DOHH2 (cell line): Measurements from ENCODE around the gene P2RY13.

ENCODE experiments used
- H3F3A ChIP-seq: fragments of 200-600 bp; sonication (generic), shearing (Covaris generic); 2 replicates; pipeline ENCODE4 v1.6.0; 2016; ENCODE audit warnings: antibody characterized with exemption, mild to moderate bottlenecking; ENCODE audit not compliant: control insufficient read depth, insufficient read depth
- H3K27ac ChIP-seq: fragments of 200-600 bp; sonication (generic); 2 replicates; pipeline ENCODE4 v1.5.1; 2014; ENCODE audit warnings: low read depth, mild to moderate bottlenecking, low read length, moderate library complexity
- H3K27me3 ChIP-seq: fragments of 200-600 bp; sonication (generic); 2 replicates; pipeline ENCODE4 v1.6.1; 2014; ENCODE audit warnings: mild to moderate bottlenecking, low read length, mixed read lengths; ENCODE audit not compliant: control insufficient read depth
- H3K36me3 ChIP-seq: fragments of 200-600 bp; sonication (generic); 2 replicates; pipeline ENCODE4 v1.6.1; 2014; ENCODE audit warnings: mild to moderate bottlenecking, low read length, moderate library complexity, mixed read lengths; ENCODE audit not compliant: control insufficient read depth
- H3K4me1 ChIP-seq: fragments of 200-600 bp; sonication (generic); 2 replicates; pipeline ENCODE4 v1.6.1; 2014; ENCODE audit warnings: mild to moderate bottlenecking, low read length, mixed read lengths; ENCODE audit not compliant: control insufficient read depth
- H3K4me2 ChIP-seq: fragments of 200-600 bp; sonication (generic); 2 replicates; pipeline ENCODE4 v1.6.0; 2014; ENCODE audit warnings: mild to moderate bottlenecking, low read length, moderate library complexity
- H3K4me3 ChIP-seq: fragments of 200-600 bp; sonication (generic); 2 replicates; pipeline ENCODE4 v1.5.1; 2014; ENCODE audit warnings: mild to moderate bottlenecking, low read length, mixed read lengths
- H3K79me2 ChIP-seq: fragments of 200-600 bp; sonication (generic); 2 replicates; pipeline ENCODE4 v1.6.1; 2014; ENCODE audit warnings: mild to moderate bottlenecking, low read length, mixed read lengths; ENCODE audit not compliant: control insufficient read depth
- H3K9me2 ChIP-seq: fragments of 200-600 bp; sonication (generic); replicated peaks from 2 replicates; pipeline ENCODE4 v1.6.1; 2014; ENCODE audit warnings: mild to moderate bottlenecking, low read length, mixed read lengths; ENCODE audit not compliant: control insufficient read depth
- H3K9me3 ChIP-seq: fragments of 200-600 bp; sonication (generic); 2 replicates; pipeline ENCODE4 v1.6.1; 2014; ENCODE audit warnings: antibody characterized with exemption, low read length, mixed read lengths; ENCODE audit not compliant: control insufficient read depth, insufficient read depth
- H4K20me1 ChIP-seq: fragments of 200-600 bp; sonication (generic); 2 replicates; pipeline ENCODE4 v1.6.0; 2014; ENCODE audit warnings: low read depth, mild to moderate bottlenecking, antibody characterized with exemption, low read length, moderate library complexity; ENCODE audit not compliant: control insufficient read depth, insufficient read depth
- CTCF ChIP-seq: fragments of 200-600 bp; sonication (generic); IDR thresholded peaks from one replicate; pipeline ENCODE4 v1.5.1; 2014; ENCODE audit warnings: antibody characterized with exemption, mild to moderate bottlenecking, low read depth, low read length; ENCODE audit not compliant: poor library complexity, severe bottlenecking
- EZH2phosphoT487 ChIP-seq: fragments of 200-600 bp; sonication (generic); IDR thresholded peaks from 2 replicates; pipeline ENCODE4 v1.6.1; 2017; ENCODE audit warnings: borderline replicate concordance, mild to moderate bottlenecking, antibody characterized with exemption, low read length, moderate library complexity, mixed read lengths

The P2RY13 gene

DNA sequence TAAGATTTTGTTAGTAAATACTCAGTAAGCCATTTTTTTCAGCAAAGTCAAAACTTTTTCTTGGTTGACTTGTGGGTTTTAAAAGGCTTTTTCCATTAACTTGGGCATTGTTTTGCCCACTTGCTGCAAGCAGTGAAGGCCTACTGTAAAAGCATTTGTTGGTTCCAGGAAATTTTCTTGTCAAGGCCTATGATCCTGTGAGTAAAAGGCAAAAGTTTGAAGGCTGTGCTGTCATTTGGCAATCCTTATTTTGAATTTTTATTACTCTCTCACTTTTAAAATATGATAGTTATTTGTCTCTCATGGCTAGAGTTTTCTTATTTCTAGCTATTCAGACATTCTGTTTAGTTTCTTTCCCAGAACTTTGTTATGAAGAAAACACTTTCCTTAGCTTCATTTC is 42.2 kb upstream of the P2RY13 start:
- H3K9me2 ChIP-seq, result no peaks in the 10 kb centered on the region
- H4K20me1 ChIP-seq, result no peaks in the 10 kb centered on the region
- no peak overlapping the region for H3K4me3 ChIP-seq
- no peaks in the 10 kb centered on the region for H3K79me2 ChIP-seq
- no peak overlapping the region for H3K4me2 ChIP-seq
- H3K27me3 ChIP-seq, result no peaks in the 10 kb centered on the region
- H3K27ac ChIP-seq, result no peak overlapping the region
- H3K9me3 ChIP-seq, result no peaks in the 10 kb centered on the region
- H3K4me1 ChIP-seq, result peaks cover 3% of the 10 kb centered on the region; the same call in 1 of the 2 replicates
- no peak for TF ChIP-seq CTCF
- no peak for TF ChIP-seq EZH2phosphoT487
- H3F3A ChIP-seq, result no peaks in the 10 kb centered on the region
- H3K36me3 ChIP-seq, result no peaks in the 10 kb centered on the region

GRCh38 chr3:151367448-151367847 is 38.1 kb upstream of the P2RY13 start:
- Histone ChIP-seq H3K27ac (no peak overlapping the region), H3K36me3 (no peaks in the 10 kb centered on the region), H3K79me2 (no peaks in the 10 kb centered on the region), H3K9me2 (no peaks in the 10 kb centered on the region), H3K4me2 (no peak overlapping the region), H3K4me3 (no peak overlapping the region), H3K27me3 (no peaks in the 10 kb centered on the region), H3K4me1 (peaks cover 9% of the 10 kb centered on the region), H3F3A (no peaks in the 10 kb centered on the region), H3K9me3 (no peaks in the 10 kb centered on the region), H4K20me1 (no peaks in the 10 kb centered on the region)
- no peak for TF ChIP-seq CTCF
- no peak for TF ChIP-seq EZH2phosphoT487

DNA sequence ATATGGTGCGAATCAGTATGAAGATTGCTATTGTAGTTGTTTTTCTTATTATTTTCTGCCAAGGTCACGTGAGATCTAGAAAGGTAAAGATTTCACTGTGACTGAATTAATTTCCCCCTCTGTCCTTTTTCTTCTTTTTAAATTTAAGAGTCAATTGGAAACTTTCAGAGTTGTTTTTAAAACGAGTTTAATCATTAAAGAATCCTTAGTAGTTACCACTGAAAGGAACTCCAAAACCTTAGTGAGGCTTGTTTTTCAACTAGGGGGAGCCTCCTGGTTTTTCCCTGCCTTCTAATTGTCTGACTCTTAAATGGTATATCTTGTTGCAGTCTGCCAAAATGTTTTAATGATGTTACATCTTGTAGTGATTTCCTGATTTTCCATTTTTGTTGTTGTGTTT is 37.6 kb upstream of the P2RY13 start:
- H3K9me3 ChIP-seq, result no peaks in the 10 kb centered on the region
- peaks cover 14% of the 10 kb centered on the region for H3K4me1 ChIP-seq
- no peak overlapping the region for H3K27ac ChIP-seq
- 0 out of 2 replicates have a peak, but pooled peaks cover 2% of the 10 kb centered on the region for H3K36me3 ChIP-seq
- no peak overlapping the region for H3K4me3 ChIP-seq
- H3K9me2 ChIP-seq, result no peaks in the 10 kb centered on the region
- no peaks in the 10 kb centered on the region for H3K27me3 ChIP-seq
- no peak for TF ChIP-seq EZH2phosphoT487
- no peak for TF ChIP-seq CTCF
- H3K79me2 ChIP-seq, result no peaks in the 10 kb centered on the region
- no peaks in the 10 kb centered on the region for H4K20me1 ChIP-seq
- no peaks in the 10 kb centered on the region for H3F3A ChIP-seq
- H3K4me2 ChIP-seq, result no peak overlapping the region

DNA sequence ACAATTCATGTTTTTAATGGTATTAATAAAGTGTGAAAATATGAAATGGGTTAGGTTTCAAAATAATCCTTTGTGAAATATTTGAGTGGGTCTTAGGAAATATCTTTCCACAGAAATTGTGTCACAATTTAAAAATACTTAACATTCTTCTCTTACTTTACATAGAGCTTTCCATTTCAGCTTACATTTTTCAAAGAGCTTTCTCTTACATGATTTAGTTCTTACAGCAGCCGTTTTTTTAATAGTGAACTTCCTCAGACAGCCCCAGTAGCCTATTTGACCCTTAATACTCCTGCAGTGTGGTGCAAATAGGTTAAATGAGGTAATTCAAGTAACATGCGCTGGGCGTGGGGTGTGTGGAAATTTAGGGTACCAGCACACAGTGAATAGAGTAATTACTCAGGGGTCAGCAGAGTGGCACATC is 33.4 kb upstream of the P2RY13 start:
- Histone ChIP-seq H3K79me2 (no peaks in the 10 kb centered on the region), H3K36me3 (0 out of 2 replicates have a peak, but pooled peaks cover 2% of the 10 kb centered on the region), H4K20me1 (no peaks in the 10 kb centered on the region), H3K27me3 (no peaks in the 10 kb centered on the region), H3K4me3 (no peak overlapping the region), H3K4me1 (peaks cover 46% of the 10 kb centered on the region), H3K4me2 (peak overlapping the region; percentile 57; the same call in 1 of the 2 replicates), H3K9me3 (no peaks in the 10 kb centered on the region), H3K27ac (no peak overlapping the region), H3K9me2 (no peaks in the 10 kb centered on the region), H3F3A (no peaks in the 10 kb centered on the region; the same call in 1 of the 2 replicates)
- TF ChIP-seq EZH2phosphoT487, result no peak
